Naive thymus-derived CD4-positive, alpha-beta T cell (primary cell): ENCODE data around the gene ZNF385D. TPM values are rescaled to one million over a fixed set of nuclear protein-coding genes. Genes with fewer than 3 reads are reported as not detected.

Experiments used
- ATAC-seq: fragments of 150-1000 bp; cut with Tn5 transposase; 2 replicates; pipeline ENCODE4 v1.10.0; 2021; ENCODE audit warnings: mild to moderate bottlenecking, moderate library complexity
- CTCF ChIA-PET: fragments of 350-600 bp; sonication (Branson Sonifier 250); formaldehyde crosslinking; loops from one replicate; lab custom pipeline; 2021; ENCODE audit warnings: antibody characterized with exemption; lab: Charles Lee
- POLR2A ChIA-PET: fragments of 350-600 bp; sonication (Branson Sonifier 250); formaldehyde crosslinking; loops from one replicate; lab custom pipeline; 2021; ENCODE audit warnings: antibody characterized with exemption, inconsistent platforms; lab: Charles Lee
- DNase-seq, 9 donors: peaks; one replicate each; pipeline versions ENCODE4 v3.0.0 to v3.0.0-alpha.2; 2020 to 2022; ENCODE audit warnings: mixed read lengths in 1 of 9
- H3K27ac ChIP-seq: one replicate; pipeline ENCODE4 v1.7.0; 2013; ENCODE audit warnings: mild to moderate bottlenecking, low read depth, low read length, moderate library complexity
- H3K27me3 ChIP-seq, 2 donors: one replicate each; pipeline ENCODE4 v1.7.0; 2013; ENCODE audit warnings: low read length in 2 of 2, mild to moderate bottlenecking in 2 of 2, moderate library complexity in 2 of 2; ENCODE audit not compliant: control insufficient read depth in 2 of 2, insufficient read depth in 2 of 2
- H3K36me3 ChIP-seq, 3 experiments: 1 replicate in 2 of 3; 2 replicates in 1 of 3; pipeline ENCODE4 v1.7.0; 2013; ENCODE audit warnings: low read length in 3 of 3, mild to moderate bottlenecking in 3 of 3, moderate library complexity in 1 of 3; ENCODE audit not compliant: insufficient read depth in 3 of 3, control insufficient read depth in 2 of 3
- H3K4me1 ChIP-seq, 2 donors: one replicate each; pipeline ENCODE4 v1.7.0; 2013; ENCODE audit warnings: low read length in 2 of 2, mild to moderate bottlenecking in 2 of 2, moderate library complexity in 1 of 2; ENCODE audit not compliant: control insufficient read depth in 2 of 2, insufficient read depth in 2 of 2
- H3K4me3 ChIP-seq: 2 replicates; pipeline ENCODE4 v1.7.0; 2013; ENCODE audit warnings: mild to moderate bottlenecking, low read length
- H3K9me3 ChIP-seq, 3 experiments: 1 replicate in 2 of 3; 2 replicates in 1 of 3; pipeline ENCODE4 v1.7.0; 2013; ENCODE audit warnings: low read length in 3 of 3; ENCODE audit not compliant: control insufficient read depth in 2 of 3
- H3K27ac Mint-ChIP-seq, 9 donors: one replicate each; pipeline ENCODE4 v1.8.0; 2020 to 2022; ENCODE audit warnings: mixed read lengths in 9 of 9, mild to moderate bottlenecking in 8 of 9, moderate library complexity in 5 of 9, inconsistent platforms in 2 of 9
- H3K27me3 Mint-ChIP-seq, 5 donors: one replicate each; pipeline ENCODE4 v1.8.0; 2021 to 2022; ENCODE audit warnings: mixed read lengths in 5 of 5, mild to moderate bottlenecking in 1 of 5
- H3K36me3 Mint-ChIP-seq, 5 donors: one replicate each; pipeline ENCODE4 v1.8.0; 2020 to 2022; ENCODE audit warnings: mixed read lengths in 5 of 5, mild to moderate bottlenecking in 3 of 5, inconsistent platforms in 1 of 5
- H3K4me1 Mint-ChIP-seq, 7 donors: one replicate each; pipeline ENCODE4 v1.8.0; 2020 to 2022; ENCODE audit warnings: mixed read lengths in 7 of 7, mild to moderate bottlenecking in 3 of 7, inconsistent platforms in 1 of 7
- H3K4me3 Mint-ChIP-seq, 10 donors: one replicate each; pipeline ENCODE4 v1.8.0; 2020 to 2022; ENCODE audit warnings: mild to moderate bottlenecking in 10 of 10, mixed read lengths in 10 of 10, moderate library complexity in 6 of 10, inconsistent platforms in 2 of 10
- H3K9me3 Mint-ChIP-seq, 11 donors: one replicate each; pipeline ENCODE4 v1.8.0; 2020 to 2022; ENCODE audit warnings: mixed read lengths in 11 of 11, mild to moderate bottlenecking in 4 of 11, inconsistent platforms in 1 of 11, moderate library complexity in 1 of 11
- intact Hi-C, 2 donors: fragments of 100-400 bp; cut with micrococcal nuclease; formaldehyde crosslinking; loops; one replicate each; pipeline ENCODE4 v1.15.1; 2023
- polyA plus RNA-seq, 2 donors: library from polyadenylated mRNA; unstranded; fragments of 300-500 nt; fragmentation: Illumina TruSeq; gene quantifications; one replicate each; pipeline ENCODE4 v1.2.3, GENCODE V29; 2021
- total RNA-seq, 6 experiments: library from RNA in 5 of 6; stranded (reverse) in 5 of 6; gene quantifications; 1 replicate in 5 of 6; 2 replicates in 1 of 6; pipeline ENCODE4 v1.2.3 and lab custom pipeline; 2021 to 2026

Gene ZNF385D
- total and polyA plus RNA-seq, 7 experiments from 2014 or later = 0.03 to 1.1 TPM; not detected in 5

GRCh38 chr3:21377071-21377769, 373.8 kb downstream of the ZNF385D start:
- intact Hi-C loops = no loop called here
- POLR2A ChIA-PET = no interaction called here
- Histone ChIP-seq H3K4me3 (no peak overlapping the region), H3K27ac (no peak overlapping the region), H3K36me3 (no peaks in the 10 kb centered on the region), H3K27me3 (no peaks in the 10 kb centered on the region), H3K4me1 (no peaks in the 10 kb centered on the region), H3K9me3 (no peaks in the 10 kb centered on the region)
- H3K4me3 Mint-ChIP-seq = no peak overlapping the region
- H3K27me3 Mint-ChIP-seq = no peaks in the 10 kb centered on the region
- CTCF ChIA-PET = no interaction called here
- H3K27ac Mint-ChIP-seq = no peak overlapping the region
- no peak for DNase-seq
- H3K36me3 Mint-ChIP-seq = peaks cover 0 to 5% (median 0%) of the 10 kb centered on the region in 5 donors
- ATAC-seq = no peak
- H3K9me3 Mint-ChIP-seq = peaks cover 0 to 9% (median 0%) of the 10 kb centered on the region in 11 donors
- H3K4me1 Mint-ChIP-seq = no peaks in the 10 kb centered on the region

GRCh38 chr3:21372316-21372715, 378.7 kb downstream of the ZNF385D start:
- Histone ChIP-seq H3K4me3 (no peak overlapping the region), H3K27ac (no peak overlapping the region), H3K9me3 (no peaks in the 10 kb centered on the region), H3K36me3 (no peaks in the 10 kb centered on the region), H3K27me3 (no peaks in the 10 kb centered on the region), H3K4me1 (no peaks in the 10 kb centered on the region)
- CTCF ChIA-PET = no interaction called here
- no peak overlapping the region for H3K4me3 Mint-ChIP-seq
- H3K9me3 Mint-ChIP-seq = peaks cover 0 to 20% (median 5%) of the 10 kb centered on the region in 11 donors
- peaks cover 0 to 1% (median 0%) of the 10 kb centered on the region in 7 donors for H3K4me1 Mint-ChIP-seq
- H3K27ac Mint-ChIP-seq = no peak overlapping the region
- no peaks in the 10 kb centered on the region for H3K27me3 Mint-ChIP-seq
- POLR2A ChIA-PET = no interaction called here
- intact Hi-C loops = no loop called here
- ATAC-seq = no peak
- DNase-seq = no peak
- no peaks in the 10 kb centered on the region for H3K36me3 Mint-ChIP-seq
